ENCODE measurements around the gene MBNL1.
"Not testable (repeated sequence)": the region's sequence is repeated elsewhere in the genome, so short reads cannot be mapped to it uniquely, and the experiment has no call there.

The MBNL1 gene

DNA sequence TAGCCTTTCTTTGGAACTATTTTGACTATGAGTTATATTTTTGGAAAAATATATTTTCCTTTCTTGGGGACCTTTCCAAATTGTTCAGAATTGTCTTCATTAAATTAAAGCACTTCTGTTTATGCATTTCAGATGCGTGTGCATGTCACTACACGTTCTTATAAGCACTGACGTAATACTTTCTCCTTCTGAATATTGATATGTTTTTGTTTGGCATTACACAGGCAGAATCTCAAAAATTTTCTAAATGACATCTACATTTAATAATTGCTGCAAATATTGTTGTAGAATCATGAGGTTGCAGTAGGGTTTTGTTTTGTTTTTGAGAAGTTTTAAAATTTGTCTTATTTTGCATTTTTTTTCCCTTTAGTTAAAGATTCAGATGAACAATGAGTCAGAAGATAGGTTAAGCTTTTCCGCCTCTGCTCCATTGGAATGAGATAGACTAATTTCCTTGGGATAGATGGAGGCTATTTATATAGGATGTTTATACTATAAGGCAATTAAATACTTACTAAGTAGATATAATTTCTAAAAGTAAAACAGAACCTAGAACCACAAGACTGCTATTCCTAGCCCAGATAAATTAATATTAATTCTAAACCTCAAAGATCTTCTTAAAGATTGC lies 110.8 kb downstream of the MBNL1 start:
- no peak for DNase-seq

DNA sequence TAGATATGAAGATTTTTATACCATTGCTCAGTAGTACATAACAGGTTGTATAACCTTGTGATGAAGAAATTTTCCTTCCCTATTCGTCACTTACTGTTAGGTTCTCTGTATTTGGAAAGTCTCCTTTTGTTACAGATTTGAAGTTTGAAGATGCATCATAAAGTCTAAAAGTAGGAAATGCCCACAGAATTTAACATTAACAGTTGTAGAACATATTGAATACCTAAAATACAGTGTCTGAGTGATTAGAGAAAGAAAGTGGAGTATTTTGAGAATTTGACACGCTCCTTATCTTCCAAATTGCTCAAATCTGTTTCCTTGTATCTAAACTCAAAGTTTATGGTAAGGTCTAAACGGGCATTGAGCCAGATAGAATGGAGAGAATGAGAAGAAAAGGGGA lies 111.3 kb downstream of the MBNL1 start:
- no peak for DNase-seq

DNA sequence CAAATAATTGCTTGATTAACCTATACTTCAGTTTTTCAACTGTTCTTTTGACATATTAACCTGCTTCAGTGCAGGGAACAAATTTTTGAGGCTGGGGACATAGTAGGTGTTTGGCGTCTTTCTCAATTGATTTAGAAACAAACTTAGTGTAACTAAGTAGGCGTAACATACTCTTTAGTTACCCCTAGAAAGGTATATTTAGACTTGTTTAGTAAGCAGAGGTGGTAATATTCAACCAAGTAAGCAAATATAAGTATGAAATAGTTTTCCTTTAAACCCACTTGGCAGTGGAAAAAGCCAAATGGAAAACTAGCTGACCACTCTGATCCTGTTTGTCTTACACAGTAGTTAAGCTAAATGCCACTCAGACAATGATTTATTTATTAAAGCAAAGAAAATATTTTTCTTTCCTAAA lies 113.2 kb downstream of the MBNL1 start:
- no peak for DNase-seq

DNA sequence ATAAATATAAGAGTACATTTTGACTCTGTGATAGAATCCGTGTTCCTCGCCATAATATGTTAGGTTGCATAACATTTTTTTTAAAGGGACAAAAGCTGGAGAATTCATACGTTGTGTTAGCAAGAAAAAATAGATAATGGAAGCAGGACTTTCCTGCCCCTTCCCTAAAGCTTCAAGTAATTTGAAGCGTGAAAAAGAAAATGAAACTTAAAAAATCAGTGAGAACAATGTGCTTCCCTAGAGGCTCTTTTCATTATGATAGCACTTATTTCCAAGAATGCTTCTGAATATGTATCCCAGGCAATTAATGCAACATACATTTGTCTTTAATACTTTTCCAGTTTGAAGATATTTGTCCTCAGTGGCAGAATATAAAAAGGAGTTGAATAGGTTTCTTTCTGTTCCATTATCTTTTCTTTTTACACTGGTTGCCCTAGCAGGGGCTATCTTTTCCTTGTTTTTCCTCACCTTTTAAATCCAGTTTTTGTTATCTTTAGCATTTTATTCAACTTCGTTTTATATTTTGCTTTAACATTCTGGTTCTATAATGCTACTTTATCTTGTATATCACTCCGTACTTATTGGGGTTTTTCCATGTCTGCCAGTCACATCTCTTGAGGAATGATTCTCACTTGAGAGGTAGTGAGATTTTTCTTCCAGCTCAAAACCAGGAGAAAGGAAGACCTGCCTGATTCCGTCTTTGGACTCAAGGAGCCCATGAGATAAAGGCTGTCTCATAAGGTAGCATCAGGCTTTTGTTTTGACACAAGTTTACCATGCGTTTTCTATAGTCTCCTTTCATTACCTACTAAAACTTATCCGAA lies 113.8 kb downstream of the MBNL1 start:
- no peak for DNase-seq

DNA sequence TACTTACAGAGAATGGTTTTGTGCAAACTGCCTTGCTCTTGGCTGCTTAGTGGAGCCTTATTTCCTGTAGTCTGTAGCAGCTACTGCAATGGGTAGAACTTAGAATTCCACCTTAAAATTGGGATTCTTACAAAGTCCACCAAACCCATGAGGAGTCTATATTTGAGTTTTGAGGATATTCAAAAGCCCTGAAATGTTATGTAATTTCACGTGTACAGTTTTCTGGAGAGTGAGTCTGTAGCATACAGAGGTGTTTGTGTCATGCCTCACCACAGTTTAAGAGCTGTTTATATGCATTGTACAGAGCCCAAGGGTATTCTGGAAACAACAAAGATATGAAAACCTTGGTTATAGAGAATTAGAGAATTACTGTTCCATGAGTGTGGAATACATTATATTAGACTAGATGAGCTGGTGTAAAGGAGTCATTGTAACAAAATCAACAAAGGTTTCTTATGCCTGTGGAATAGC lies 114.4 kb downstream of the MBNL1 start:
- no peak for DNase-seq

DNA sequence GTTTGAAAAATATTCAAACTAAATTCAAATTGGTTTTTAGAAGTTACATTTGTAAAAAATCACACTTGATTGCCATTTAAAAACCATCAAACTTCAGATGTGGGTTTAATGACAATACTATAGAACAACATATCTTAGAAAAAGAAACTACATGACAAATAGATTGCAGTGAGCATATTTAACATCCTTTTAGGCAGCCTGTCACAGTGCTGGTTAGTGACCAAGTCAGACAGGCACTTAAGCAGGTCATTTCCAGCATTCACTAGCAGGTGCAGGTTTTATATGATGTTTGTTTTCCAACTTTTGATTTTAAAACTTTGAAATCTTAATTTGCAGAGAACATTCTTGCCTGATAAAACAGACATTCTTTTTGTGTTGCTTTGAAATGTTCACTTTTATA lies 115.7 kb downstream of the MBNL1 start:
- DNase-seq = peak in 1 of 6 experiments; percentile 6

DNA sequence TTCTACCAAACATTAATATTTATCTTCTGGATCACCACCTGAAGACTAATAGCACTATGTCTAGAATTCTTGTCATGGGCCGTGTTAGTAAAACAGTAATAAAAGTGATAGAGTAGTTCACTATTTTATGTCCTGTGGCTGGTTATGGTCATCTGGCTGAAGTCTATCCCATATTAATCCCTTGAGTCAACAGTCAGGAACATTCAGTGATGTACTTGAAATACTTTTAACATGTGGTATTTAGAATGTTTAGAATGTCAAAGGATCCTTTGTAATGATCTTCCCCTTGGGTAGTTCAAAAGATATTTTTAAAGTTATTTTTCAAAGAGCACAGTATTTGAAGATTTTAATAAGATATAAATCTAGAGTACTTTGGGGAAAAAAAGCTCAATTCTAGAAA lies 117.0 kb downstream of the MBNL1 start:
- no peak for DNase-seq

DNA sequence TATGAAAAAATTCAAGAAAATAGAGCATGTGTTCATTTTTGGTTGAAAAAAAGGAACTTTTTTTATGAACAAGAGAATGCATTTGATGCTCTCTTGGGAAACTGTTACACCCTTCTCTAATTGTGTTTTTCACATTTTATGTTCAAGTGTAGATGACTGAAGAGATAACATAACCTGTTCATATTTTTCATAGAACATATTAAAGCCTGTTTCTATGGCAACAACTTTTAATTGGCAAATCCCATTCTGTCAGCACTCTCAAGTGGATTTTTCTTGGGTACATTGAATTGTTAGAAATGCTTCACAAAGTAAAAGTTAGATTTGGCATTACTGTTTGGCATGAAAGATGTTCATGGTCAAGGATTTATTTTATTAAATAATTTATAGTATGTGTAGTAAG lies 117.5 kb downstream of the MBNL1 start:
- DNase-seq = no peak

DNA sequence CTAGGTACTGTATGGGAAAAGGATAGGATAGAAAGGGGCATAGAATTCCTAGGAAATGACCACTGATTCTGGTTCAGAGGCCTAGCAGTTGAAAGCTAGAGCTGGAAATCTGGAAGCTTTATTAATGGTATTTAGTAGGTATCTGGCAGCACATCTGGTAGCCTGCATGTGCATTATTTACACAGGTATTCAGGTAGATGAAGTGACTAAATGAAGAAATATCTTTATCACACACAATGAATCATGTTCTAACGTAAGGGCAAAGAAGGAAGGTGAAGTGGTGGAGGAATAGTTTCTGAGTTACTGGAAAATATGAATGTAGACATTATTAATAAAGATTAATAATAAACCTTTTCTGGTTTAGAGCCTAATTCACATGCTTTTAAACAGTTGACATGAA lies 119.9 kb downstream of the MBNL1 start:
- no peak for DNase-seq

DNA sequence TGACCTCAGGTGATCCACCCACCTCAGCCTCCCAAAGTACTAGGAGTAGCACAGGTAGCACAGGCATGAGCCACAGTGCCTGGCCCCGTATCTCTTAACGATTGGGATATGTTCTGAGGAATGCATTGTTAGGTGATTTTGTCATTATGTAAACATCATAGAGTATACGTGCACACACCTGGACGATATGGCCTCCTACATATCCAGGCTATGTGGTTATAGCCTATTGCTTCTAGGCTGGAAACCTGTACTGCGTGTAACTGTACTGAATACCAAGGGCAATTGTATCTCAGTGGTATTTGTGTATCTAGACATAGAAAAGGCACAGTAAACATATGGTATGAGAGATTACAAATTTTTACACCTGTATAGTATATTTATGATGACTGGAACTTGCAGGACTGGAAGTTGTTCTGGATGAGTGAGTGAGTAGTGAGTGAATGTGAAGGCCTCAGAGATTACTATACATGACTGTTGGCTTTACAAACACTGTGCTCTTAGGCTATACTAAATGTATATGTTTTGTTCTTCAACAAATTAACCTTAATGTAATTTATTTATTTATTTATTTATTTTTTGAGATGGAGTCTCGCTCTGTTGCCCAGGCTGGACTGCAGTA lies 120.7 kb downstream of the MBNL1 start:
- DNase-seq = no peak

DNA sequence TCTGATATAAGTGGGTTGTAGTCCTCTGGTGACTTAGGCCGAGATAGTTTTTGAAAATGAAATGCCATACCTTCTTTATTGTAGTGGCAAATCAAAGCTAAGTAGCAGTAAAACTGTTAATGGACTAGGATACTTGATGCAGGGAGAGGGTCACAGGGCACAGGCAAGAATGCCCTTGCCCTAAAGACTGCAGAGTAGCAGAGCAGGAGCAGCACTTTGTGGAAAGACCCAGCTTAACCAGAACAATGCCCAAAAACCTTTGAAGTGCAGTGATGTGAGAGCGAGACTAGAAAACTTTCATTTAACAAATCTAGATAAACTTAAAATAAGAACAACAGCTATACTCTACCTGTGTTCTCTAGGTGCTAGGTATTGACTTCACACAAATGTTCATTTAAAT lies 121.9 kb downstream of the MBNL1 start:
- no peak for DNase-seq

DNA sequence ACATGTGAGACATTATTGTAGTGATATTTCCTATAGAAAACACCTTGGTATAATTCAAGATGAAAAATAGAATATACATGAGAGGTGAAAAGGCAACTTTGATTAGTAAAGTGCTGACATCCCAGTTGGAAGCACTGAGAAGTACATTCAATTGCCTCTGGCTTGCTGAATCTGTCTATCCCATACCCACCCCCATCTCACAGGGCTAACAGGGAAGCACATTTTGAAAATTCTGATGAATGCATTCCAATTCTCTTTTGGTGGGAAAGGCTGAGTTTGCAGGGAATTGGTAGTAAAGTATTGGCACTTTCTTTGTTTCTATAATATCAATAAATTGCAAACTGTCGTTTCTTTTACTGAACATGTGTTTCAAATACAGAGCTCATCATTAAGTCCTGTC lies 122.9 kb downstream of the MBNL1 start:
- no peak for DNase-seq

DNA sequence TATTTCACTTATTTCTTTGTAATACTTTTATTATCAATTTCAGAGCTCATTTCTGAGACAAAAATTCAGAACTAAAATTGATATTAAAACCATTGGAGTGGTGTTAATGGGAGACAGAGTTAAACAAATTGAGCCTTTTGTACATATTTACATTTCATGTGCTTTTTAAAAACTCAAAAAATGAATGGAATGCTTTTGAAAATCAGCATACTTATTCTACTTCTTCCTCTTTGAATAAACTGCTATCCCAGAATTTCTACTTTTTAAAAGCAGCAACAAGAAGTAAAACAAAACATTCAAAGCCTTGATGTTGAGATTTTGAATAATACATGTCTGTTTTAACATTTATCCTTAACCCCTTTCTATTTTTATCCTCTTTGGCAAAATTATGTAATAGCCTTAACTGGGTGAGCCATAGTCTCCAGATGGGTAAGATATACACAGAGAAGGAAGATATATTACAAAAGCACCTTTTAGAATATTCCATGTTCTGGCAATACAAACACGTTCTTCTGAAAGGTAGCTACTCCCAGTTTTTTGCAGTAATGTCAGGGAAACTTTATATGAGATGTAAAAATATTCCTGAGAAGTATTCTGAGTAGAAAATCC lies 123.6 kb downstream of the MBNL1 start:
- no peak for DNase-seq

DNA sequence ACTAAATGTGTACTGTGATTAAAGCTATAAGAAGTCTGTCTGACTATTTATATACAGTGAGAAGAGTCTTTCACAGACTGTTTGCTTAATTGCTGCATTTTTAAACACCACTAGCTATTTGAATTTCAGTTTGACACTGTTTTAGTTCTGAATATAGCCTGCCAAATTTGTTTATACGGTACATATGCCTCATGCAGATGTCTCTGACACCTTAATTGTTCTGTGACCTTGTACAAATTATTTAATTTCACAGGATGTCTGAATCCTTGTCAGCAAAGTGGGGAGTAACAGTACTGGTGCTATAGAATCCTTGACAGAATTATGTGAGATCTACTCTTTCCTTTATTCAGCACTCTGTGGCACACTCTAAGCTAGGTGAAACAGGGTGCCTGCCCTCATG lies 125.5 kb downstream of the MBNL1 start:
- DNase-seq = no peak

DNA sequence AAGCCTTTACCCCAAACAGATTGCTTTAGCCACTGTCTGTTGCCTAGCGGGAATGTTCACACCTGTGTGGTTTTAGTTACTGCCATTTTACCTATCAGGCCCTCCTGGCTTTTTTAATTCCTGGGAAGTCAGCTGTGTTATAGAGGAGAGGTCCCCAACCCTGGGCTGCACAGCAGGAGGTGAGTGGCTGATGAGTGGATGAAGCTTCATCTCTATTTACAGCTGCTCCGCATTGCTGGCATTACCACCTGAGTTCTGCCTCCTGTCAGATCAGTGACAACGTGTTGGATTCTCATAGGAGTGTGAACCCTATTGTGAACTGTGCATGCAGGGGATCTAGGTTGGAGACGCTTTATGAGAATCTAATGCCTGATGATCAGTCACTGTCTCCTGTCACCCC lies 127.0 kb downstream of the MBNL1 start:
- DNase-seq = no peak

DNA sequence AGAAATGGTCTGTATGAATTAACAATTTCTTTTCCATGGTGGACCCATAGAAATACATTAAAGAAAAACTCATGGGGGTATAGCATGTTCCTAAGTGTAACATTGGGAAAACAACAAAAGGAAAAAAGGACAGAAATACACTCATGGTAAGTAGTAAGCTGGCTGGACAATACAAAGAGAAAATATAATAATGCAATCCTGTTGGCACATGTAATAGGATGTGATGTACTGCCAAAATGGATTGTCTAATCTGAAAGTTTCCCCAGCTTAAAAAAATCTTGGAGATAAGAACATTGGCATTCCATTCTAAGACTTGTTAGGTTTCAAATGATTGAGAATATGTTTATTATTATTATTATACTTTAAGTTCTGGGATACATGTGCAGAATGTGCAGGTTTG lies 128.1 kb downstream of the MBNL1 start:
- DNase-seq = no peak

DNA sequence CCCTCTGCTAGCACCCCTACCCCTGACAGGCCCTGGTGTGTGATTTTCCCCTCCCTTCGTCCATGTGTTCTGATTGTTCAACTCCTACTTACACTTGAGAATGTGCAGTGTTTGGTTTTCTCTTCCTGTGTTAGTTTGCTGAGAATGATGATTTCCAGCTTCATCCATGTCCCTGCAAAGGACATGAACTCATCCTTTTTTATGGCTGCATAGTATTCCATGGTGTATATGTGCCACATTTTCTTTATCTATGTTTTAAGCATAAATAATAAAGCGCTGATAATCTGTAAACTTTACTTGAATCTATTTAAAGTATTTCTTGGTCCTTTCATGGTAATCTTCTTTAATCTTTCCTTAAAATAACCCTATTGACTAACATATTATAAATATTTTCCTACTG lies 128.6 kb downstream of the MBNL1 start:
- not testable (repeated sequence) for DNase-seq

DNA sequence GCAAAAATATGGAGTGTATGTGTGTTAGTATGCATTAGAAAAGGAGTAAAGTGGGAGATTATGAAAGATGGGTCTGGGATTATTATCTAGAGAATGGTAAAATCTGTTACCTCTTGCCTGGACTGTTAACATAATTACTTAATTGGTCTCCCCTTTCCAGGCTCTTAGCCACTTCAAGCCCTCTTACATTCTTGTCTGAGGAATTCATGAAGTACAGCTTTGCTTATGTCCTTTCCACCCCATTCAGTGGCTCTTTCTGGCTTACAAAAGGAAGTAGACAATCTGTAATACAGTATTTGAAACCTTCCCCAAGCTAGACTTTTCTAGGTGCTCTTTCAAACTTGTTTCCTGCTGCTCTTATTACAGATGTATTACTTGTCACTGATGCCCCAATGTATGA lies 129.8 kb downstream of the MBNL1 start:
- no peak for DNase-seq

DNA sequence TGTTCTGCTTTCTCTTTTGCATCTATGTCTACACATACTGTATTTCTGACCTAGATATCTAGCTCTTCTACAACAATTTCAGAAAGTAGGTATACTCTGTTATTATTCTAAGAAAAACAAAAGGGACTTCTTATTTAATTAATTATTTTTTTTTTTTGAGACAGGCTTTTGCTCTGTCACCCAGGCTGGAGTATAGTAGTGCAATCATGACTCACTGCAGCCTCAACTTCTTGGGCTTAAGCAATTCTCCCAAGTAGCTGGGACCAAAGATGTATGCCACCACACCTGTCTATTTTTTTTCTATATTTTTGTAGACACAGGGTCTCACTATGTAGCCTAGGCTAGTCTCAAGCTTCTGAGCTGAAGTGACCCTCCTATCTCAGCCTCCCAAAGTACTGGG lies 130.6 kb downstream of the MBNL1 start:
- DNase-seq = no peak

DNA sequence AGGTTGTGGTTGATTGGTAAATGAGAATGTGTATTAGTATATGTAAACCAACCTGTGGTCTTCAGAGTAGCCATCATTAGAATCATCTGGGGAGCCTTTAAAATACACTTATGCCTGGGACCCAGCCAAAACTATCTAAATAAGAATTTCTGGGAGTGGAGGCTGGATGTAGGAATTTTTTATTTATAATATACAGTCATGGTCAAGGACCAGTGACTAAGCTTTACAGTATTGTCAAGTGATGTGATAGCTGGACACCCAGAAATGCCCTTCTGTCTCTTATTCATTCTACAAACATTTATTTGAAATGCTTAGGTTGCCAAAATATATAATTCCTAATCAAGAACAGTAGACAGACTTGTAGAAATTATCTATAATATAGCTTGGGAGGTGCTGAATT lies 132.2 kb downstream of the MBNL1 start:
- DNase-seq = no peak

DNA sequence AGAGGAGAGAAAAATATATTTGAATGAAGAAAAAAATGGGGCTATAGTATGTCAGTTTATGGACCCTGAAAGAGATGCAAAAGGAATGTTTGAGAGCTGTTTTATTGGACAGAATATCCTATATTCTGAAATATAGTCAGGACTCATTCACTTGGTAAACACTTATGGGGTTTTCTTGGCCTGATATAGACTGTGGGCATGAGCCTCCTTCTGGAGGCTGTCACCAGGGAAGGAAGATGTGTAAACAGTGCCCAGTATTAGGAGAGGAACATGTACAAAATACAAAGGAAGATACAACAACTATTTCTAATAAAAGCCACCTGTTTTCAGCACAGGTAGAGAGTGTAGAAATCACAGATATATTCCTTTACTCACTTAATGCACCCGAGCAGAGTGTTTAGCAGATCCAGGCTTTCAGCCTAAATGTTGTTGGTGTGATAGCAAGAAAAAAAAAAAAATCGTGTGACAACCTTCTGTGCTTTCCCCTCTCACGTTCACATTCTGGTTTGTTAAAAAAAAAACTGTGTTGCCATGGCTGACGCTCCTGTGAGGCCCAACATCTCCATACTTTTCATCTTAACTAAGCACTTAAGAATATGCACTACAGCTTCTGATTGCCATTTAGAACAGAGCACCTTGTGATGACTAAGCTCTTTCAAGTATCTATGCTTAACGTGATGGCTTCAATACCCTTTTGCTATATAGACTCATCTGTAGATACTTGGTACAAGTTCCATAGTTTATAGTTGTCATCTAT lies 134.1 kb downstream of the MBNL1 start:
- DNase-seq = peak in 1 of 6 experiments; percentile 11

DNA sequence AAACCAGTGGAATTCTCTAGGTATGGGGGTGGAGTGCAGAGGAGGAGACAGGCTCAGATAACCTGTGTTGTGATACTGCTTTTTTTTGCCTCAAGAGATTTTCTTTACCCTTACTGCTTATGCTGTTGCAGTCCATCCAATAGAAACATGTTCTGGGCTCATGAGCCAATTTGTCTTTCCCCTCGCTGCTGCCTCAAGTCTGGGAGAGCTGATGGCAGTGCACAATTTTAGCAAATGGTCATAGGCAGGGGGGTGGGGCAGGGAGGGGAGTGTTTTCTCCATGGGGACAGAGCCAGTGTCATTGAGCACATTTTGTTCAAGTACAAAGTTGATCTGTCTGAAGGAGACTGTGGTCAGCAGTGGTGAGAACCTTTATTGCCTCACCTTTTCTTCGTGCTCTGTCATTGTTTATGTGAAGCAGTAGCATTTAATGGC lies 134.9 kb downstream of the MBNL1 start:
- no peak for DNase-seq

DNA sequence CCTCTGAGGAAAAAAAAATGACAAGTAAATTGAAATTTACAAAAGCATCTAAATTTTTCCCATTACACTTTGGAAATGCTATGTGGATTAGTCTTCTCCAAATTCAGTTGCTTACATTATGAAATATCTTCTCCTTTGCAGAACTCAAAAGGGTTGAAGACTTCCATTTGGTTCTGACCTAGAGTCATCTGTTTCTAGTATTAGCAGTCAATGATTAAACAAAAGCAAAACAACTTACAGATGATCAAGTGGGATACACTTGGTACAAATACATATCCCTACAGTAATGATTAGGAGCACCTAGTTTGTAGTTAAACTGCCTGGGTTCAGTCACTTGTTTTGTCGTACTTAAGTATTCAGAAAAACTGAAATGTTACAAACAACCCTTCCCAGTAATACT lies 136.2 kb downstream of the MBNL1 start:
- no peak for DNase-seq

Data from stimulated activated naive CD4-positive, alpha-beta T cell (primary cell).